GM19025 (cell line): Measurements from ENCODE around the gene MGAT4C.

Experiments
- ATAC-seq: cut with Tn5 transposase; IDR thresholded peaks from one replicate; pipeline ENCODE4 v1.9.1; 2021; ENCODE audit warnings: mild to moderate bottlenecking, low read depth, moderate library complexity; ENCODE audit not compliant: unreplicated experiment

Gene MGAT4C

GRCh38 chr12:85996280-85996679 is 259.9 kb downstream of the MGAT4C start:
- no peak for ATAC-seq

- ATAC-seq, result no peak
Measured at GRCh38 chr12:85993746-85994145, 262.4 kb downstream of the MGAT4C start.

GRCh38 chr12:85985996-85986395 is 270.2 kb downstream of the MGAT4C start:
- no peak for ATAC-seq

GRCh38 chr12:85983601-85984000 is 272.6 kb downstream of the MGAT4C start:
- ATAC-seq, result no peak

GRCh38 chr12:85979641-85980040 is 276.6 kb downstream of the MGAT4C start:
- no peak for ATAC-seq

GRCh38 chr12:85975716-85976115 is 280.5 kb downstream of the MGAT4C start:
- ATAC-seq, result no peak

- ATAC-seq, result no peak
Measured at GRCh38 chr12:85971800-85972199, 284.4 kb downstream of the MGAT4C start.

GRCh38 chr12:85968606-85969005 is 287.6 kb downstream of the MGAT4C start:
- ATAC-seq, result no peak

GRCh38 chr12:85963326-85963725 is 292.9 kb downstream of the MGAT4C start:
- no peak for ATAC-seq

- no peak for ATAC-seq
Measured at GRCh38 chr12:85956081-85956480, 300.1 kb downstream of the MGAT4C start.

- ATAC-seq, result no peak
Measured at GRCh38 chr12:85955127-85955526, 301.1 kb downstream of the MGAT4C start.

GRCh38 chr12:85951823-85952222 is 304.4 kb downstream of the MGAT4C start:
- no peak for ATAC-seq

- no peak for ATAC-seq
Measured at GRCh38 chr12:85949253-85949652, 306.9 kb downstream of the MGAT4C start.

GRCh38 chr12:85948340-85948739 is 307.9 kb downstream of the MGAT4C start:
- ATAC-seq, result no peak

GRCh38 chr12:85947286-85947685 is 308.9 kb downstream of the MGAT4C start:
- no peak for ATAC-seq

GRCh38 chr12:85946375-85946774 is 309.8 kb downstream of the MGAT4C start:
- ATAC-seq, result no peak

- no peak for ATAC-seq
Measured at GRCh38 chr12:85927166-85927565, 329.0 kb downstream of the MGAT4C start.

- ATAC-seq, result no peak
Measured at GRCh38 chr12:85923767-85924331, 332.3 kb downstream of the MGAT4C start.

GRCh38 chr12:85920324-85920947 is 335.8 kb downstream of the MGAT4C start:
- ATAC-seq, result no peak
